ENCODE results near the gene CNKSR2.

CNKSR2 gene

GRCh38 chrX:21408307-21408706 is 34.1 kb downstream of the CNKSR2 start:
- no peak for DNase-seq (ENCODE audit: low read depth)
- TF ChIP-seq, protein P1, sequence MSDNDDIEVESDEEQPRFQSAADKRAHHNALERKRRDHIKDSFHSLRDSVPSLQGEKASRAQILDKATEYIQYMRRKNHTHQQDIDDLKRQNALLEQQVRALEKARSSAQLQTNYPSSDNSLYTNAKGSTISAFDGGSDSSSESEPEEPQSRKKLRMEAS (IDR thresholded peaks at IDR 0.05; ENCODE audit: low read depth, low read length), result no peak
- TF ChIP-seq POLR2A (IDR thresholded peaks at IDR 0.05; ENCODE audit: extremely low read depth, insufficient read length), result no peak
- TF ChIP-seq, protein P2, sequence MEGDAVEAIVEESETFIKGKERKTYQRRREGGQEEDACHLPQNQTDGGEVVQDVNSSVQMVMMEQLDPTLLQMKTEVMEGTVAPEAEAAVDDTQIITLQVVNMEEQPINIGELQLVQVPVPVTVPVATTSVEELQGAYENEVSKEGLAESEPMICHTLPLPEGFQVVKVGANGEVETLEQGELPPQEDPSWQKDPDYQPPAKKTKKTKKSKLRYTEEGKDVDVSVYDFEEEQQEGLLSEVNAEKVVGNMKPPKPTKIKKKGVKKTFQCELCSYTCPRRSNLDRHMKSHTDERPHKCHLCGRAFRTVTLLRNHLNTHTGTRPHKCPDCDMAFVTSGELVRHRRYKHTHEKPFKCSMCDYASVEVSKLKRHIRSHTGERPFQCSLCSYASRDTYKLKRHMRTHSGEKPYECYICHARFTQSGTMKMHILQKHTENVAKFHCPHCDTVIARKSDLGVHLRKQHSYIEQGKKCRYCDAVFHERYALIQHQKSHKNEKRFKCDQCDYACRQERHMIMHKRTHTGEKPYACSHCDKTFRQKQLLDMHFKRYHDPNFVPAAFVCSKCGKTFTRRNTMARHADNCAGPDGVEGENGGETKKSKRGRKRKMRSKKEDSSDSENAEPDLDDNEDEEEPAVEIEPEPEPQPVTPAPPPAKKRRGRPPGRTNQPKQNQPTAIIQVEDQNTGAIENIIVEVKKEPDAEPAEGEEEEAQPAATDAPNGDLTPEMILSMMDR (IDR thresholded peaks at IDR 0.05; ENCODE audit: low read depth, low read length), result no peak
- no peak for TF ChIP-seq MYC (IDR thresholded peaks at IDR 0.05; ENCODE audit: low read depth, low read length)
- no peak overlapping the region for H3K4me3 ChIP-seq (ENCODE audit: low read depth, low read length)

- TF ChIP-seq, protein P1 (IDR thresholded peaks at IDR 0.05; ENCODE audit: low read depth, low read length), result no peak
- TF ChIP-seq, protein P2 (IDR thresholded peaks at IDR 0.05; ENCODE audit: low read depth, low read length), result no peak
- TF ChIP-seq POLR2A (IDR thresholded peaks at IDR 0.05; ENCODE audit: extremely low read depth, insufficient read length) (no peak), MYC (IDR thresholded peaks at IDR 0.05; ENCODE audit: low read depth, low read length) (no peak)
- DNase-seq (ENCODE audit: low read depth), result no peak
- H3K4me3 ChIP-seq (ENCODE audit: low read depth, low read length), result no peak overlapping the region
Measured at GRCh38 chrX:21408788-21409187, 34.6 kb downstream of the CNKSR2 start.

GRCh38 chrX:21412029-21412428 is 37.8 kb downstream of the CNKSR2 start:
- H3K4me3 ChIP-seq (ENCODE audit: low read depth, low read length), result no peak overlapping the region
- TF ChIP-seq, protein P1 (IDR thresholded peaks at IDR 0.05; ENCODE audit: low read depth, low read length), result no peak
- TF ChIP-seq POLR2A (IDR thresholded peaks at IDR 0.05; ENCODE audit: extremely low read depth, insufficient read length) (no peak), MYC (IDR thresholded peaks at IDR 0.05; ENCODE audit: low read depth, low read length) (no peak)
- TF ChIP-seq, protein P2 (IDR thresholded peaks at IDR 0.05; ENCODE audit: low read depth, low read length), result no peak
- no peak for DNase-seq (ENCODE audit: low read depth)

DNA sequence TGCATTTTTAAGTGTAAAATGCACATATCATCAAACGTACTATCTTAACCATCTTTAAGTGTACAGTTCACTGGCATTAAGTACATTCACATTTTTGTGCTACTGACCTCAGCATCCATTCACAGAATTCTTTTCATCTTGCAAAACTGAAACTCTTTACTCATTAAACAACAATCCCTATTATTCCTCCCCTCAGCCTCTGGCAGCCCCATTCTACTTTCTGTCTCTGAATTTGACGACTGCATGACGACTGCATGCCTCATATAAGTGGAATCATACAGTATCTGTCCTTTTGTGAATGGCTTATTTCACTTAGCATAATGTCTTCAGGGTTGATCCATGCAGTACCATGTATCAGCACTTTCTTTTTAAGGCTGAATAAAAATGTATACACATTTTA is 38.7 kb downstream of the CNKSR2 start:
- H3K4me3 ChIP-seq (ENCODE audit: low read depth, low read length), result no peak overlapping the region
- no peak for TF ChIP-seq POLR2A (IDR thresholded peaks at IDR 0.05; ENCODE audit: extremely low read depth, insufficient read length)
- TF ChIP-seq, protein P2 (IDR thresholded peaks at IDR 0.05; ENCODE audit: low read depth, low read length), result no peak
- TF ChIP-seq, protein P1 (IDR thresholded peaks at IDR 0.05; ENCODE audit: low read depth, low read length), result no peak
- no peak for TF ChIP-seq MYC (IDR thresholded peaks at IDR 0.05; ENCODE audit: low read depth, low read length)
- no peak for DNase-seq (ENCODE audit: low read depth)

DNA sequence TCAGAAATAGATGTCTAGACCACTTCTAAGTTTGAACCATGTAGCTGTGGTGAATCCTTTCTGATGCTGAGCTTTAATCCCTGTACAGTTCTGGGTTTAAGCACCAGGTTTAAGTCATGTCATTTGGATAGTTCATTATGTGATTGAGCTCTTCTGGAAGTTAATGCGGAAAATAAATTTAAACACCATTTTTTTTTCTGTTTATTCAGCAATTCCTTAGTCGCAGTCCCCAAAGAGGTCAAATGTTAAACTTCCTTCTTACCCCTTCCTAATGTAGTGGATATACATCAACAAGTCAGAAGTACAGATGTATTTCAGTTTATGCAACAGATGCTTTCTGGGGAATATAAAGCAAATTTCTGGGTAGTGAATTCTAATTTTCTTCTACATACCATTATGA is 52.9 kb downstream of the CNKSR2 start:
- TF ChIP-seq, protein P1 (IDR thresholded peaks at IDR 0.05; ENCODE audit: low read depth, low read length), result no peak
- TF ChIP-seq POLR2A (IDR thresholded peaks at IDR 0.05; ENCODE audit: extremely low read depth, insufficient read length), result no peak
- TF ChIP-seq, protein P2 (IDR thresholded peaks at IDR 0.05; ENCODE audit: low read depth, low read length), result no peak
- TF ChIP-seq MYC (IDR thresholded peaks at IDR 0.05; ENCODE audit: low read depth, low read length), result no peak
- no peak overlapping the region for H3K4me3 ChIP-seq (ENCODE audit: low read depth, low read length)
- DNase-seq (ENCODE audit: low read depth), result no peak

DNA sequence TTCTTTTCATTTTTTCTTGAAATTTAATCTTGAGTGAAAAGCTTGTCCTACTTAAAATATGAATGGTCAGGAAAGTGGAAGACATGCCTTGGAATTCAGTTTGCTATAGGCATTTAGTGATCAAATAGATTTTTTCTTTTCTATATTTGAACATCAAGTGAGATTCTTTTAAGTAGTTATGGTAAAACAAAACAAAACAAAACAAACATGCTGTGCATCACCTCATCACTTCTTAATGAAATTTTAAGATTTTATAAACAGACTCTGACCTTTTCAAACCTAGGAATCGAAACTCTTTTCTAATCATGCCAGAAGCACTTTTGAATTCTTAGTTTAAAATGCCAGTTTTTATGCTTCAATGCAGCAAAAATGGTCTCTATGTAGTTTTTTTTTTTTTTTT is 62.8 kb downstream of the CNKSR2 start:
- DNase-seq (ENCODE audit: low read depth), result no peak
- no peak for TF ChIP-seq POLR2A (IDR thresholded peaks at IDR 0.05; ENCODE audit: extremely low read depth, insufficient read length)
- TF ChIP-seq, protein P1 (IDR thresholded peaks at IDR 0.05; ENCODE audit: low read depth, low read length), result no peak
- TF ChIP-seq MYC (IDR thresholded peaks at IDR 0.05; ENCODE audit: low read depth, low read length), result no peak
- TF ChIP-seq, protein P2 (IDR thresholded peaks at IDR 0.05; ENCODE audit: low read depth, low read length), result no peak
- H3K4me3 ChIP-seq (ENCODE audit: low read depth, low read length), result no peak overlapping the region
